Measurements from ENCODE around the gene ACTMAP. TPM values are rescaled to one million over a fixed set of nuclear protein-coding genes. Genes with fewer than 3 reads are reported as not detected.

ACTMAP gene
- total RNA-seq, 1 donor: 0.52 TPM

DNA sequence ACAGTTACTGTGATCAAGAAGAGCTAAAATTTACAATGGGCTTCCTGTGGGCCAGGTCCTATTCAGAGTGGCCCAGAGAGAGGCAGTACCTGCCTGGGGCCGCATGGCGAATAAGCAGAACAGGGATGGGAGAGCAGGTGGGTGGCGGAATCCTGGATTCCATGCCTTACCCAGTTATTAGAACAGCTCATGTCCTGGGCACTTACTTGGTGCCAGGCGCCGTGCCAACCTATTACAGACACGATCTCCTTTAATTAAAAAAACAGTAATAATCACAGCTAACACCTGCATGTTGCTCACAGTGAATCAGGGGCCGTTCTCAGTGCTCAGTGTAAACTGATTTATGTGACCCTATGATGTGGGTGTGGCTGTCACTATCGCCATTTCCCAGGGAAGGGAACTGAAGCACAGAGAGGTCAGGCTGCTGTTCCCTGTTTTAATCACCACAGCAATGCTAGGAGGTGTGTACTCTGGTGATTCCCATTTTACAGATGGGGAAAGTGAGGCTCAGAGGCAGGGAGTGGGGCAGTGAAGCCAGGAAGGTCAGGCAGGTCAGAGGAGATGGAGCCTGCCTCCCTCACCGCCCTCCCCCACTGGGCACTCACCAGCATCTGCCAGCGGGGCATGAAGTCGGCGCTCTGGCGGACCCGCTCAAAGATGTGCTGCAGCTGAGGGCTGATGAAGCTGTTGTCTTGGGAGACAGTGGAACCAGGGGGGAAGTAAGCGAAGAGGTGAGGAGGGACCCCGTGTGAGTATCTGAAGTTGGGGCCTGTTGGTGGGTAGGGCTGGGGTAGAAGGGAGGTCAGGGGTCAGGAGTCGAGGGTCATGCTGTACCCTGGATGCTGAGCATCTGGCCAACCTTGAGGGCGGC lies 45.6 kb downstream of the ACTMAP start:
- no peaks in the 10 kb centered on the region for H3K27me3 ChIP-seq (ENCODE audit: insufficient read depth, low read length)

DNA sequence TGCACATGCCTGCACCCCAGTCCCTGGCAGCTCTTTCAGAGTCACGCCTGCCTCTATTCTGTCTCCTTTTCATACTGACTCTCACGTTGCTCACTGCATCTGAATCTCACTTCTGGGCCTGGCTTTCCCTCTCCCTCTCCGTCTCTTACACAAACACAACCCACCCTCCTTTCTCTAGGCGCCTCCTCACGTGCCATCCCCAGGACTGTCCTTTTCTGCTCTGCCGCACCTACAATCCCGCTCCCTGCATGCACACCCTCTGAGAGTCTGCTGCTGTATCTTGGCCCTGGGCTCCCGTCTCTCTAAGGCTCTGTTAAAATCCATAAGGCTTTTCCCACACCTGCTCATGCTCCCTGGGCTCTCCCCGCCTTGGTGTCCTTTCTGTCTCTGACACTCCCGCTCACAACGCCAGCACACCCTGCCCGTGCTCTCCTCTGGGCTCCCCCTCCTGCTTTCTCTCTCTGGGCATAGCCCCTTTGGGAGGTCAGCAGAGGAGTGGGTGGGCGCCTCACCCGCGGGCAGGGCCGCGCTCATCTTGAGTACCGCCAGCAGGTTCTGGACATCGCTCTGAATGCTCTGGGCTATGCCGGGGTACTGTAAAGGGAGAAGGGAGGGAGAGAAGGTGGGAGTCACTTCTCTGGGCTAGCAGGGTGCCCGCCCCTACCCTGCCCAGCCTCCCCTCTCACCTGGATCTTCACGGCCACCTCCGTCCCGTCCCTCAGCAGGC lies 47.1 kb downstream of the ACTMAP start:
- no peaks in the 10 kb centered on the region for H3K9me3 ChIP-seq (ENCODE audit: low read depth, low read length)
- no peak overlapping the region for H3K4me3 ChIP-seq (ENCODE audit: low read length)
- H3K4me1 ChIP-seq (ENCODE audit: insufficient read depth, low read length): no peaks in the 10 kb centered on the region
- no peaks in the 10 kb centered on the region for H3K27me3 ChIP-seq (ENCODE audit: insufficient read depth, low read length)

More for the DNA sequence above, 45.6 kb downstream of the ACTMAP start:
- Histone ChIP-seq H3K4me1 (ENCODE audit: insufficient read depth, low read length) (no peaks in the 10 kb centered on the region), H3K4me3 (ENCODE audit: low read length) (no peak overlapping the region), H3K9me3 (ENCODE audit: low read depth, low read length) (no peaks in the 10 kb centered on the region)

DNA sequence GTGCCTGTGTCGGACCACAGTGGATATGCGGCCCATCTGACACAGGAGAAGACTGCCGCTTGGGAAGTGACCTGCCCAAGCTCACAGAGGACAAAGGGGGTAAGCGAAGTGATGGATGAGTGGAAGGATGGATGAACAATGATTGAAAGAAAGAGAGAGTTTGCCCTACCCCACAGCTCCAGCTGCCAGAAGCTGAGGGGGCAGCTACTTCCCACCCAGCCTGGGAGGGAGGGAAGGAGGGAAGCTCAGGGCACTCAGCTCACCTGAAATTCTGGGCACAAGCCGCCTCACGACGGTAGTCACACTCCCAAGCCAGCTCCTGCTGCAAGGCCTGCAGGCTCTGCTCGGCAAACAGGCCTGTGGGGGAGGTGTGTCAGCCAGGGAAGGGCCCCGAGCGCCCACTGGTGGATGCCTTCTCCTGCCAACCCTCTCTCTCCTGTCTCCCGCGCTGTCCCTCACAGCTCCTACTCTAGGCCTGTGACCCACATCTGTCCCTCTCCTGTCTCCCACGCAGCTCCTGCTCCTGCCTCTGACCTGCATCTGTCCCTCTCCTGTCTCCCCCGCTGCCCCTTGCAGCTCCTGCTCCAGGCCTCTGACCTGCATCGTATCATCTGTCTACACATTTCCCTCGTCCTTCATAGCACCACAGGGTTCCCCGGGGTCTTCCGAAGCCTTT lies 47.8 kb downstream of the ACTMAP start:
- Histone ChIP-seq H3K9me3 (ENCODE audit: low read depth, low read length) (no peaks in the 10 kb centered on the region), H3K4me1 (ENCODE audit: insufficient read depth, low read length) (no peaks in the 10 kb centered on the region), H3K4me3 (ENCODE audit: low read length) (no peak overlapping the region), H3K27me3 (ENCODE audit: insufficient read depth, low read length) (no peaks in the 10 kb centered on the region)

DNA sequence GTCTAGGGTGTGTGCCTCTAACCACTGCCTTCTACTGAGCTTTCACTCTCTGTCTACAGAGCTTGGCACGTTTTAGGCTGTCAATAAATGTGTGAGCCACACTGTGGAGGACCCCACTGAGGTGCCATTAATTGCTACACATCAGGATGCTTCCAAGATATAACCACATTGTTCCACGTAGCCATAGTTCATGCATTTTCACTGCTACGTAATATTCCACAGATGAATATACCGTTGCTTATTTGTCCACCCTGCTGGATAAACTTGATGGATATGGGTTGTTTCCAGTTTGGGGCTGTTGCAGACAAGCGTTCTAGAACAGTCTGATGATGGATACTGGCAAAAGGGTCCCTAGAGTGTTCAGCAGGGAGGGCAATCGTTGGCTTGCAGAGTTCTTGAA lies 48.5 kb downstream of the ACTMAP start:
- Histone ChIP-seq H3K9me3 (ENCODE audit: low read depth, low read length) (no peaks in the 10 kb centered on the region), H3K4me1 (ENCODE audit: insufficient read depth, low read length) (no peaks in the 10 kb centered on the region), H3K27me3 (ENCODE audit: insufficient read depth, low read length) (no peaks in the 10 kb centered on the region), H3K4me3 (ENCODE audit: low read length) (no peak overlapping the region)

DNA sequence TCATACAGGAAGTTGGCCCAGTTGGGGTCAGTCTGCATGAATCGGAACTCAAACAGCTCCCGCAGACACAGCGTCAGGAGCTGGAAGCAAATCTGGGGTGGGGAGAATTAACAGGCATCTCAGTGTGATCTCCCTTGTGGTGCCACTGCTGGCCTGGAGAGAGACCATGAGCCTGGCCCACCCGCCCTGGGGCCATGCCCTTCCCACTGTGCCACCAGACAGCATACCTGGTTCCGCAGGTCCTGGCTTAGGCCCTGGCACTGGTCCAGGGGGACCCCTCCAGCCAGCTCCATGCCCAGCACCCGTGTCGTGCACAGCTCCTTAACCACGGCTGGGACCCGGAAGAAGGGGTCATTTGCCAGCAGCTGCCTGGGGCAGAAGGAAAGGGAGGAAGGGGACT lies 50.2 kb downstream of the ACTMAP start:
- Histone ChIP-seq H3K27me3 (ENCODE audit: insufficient read depth, low read length) (no peaks in the 10 kb centered on the region), H3K4me3 (ENCODE audit: low read length) (no peak overlapping the region), H3K4me1 (ENCODE audit: insufficient read depth, low read length) (no peaks in the 10 kb centered on the region), H3K9me3 (ENCODE audit: low read depth, low read length) (no peaks in the 10 kb centered on the region)

DNA sequence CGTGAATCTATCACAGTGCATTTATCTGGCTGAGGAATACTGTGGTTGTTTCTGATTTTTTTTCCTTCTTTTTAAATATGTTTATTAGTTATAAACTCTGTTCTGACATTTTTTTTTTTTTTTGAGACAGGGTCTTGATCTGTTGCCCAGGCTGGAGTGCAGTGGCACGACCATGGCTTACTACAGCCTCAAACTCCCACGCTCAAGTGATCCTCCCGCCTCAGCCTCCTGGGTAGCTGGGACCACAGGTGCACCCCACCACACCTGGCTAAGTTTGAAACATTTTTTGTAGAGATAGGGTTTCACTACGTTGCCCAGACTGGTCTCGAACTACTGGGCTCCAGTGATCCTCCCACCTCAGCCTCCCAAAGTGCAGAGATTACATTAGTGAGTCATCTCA lies 53.3 kb downstream of the ACTMAP start:
- H3K9me3 ChIP-seq (ENCODE audit: low read depth, low read length): no peaks in the 10 kb centered on the region
- no peaks in the 10 kb centered on the region for H3K27me3 ChIP-seq (ENCODE audit: insufficient read depth, low read length)
- H3K4me1 ChIP-seq (ENCODE audit: insufficient read depth, low read length): no peaks in the 10 kb centered on the region

DNA sequence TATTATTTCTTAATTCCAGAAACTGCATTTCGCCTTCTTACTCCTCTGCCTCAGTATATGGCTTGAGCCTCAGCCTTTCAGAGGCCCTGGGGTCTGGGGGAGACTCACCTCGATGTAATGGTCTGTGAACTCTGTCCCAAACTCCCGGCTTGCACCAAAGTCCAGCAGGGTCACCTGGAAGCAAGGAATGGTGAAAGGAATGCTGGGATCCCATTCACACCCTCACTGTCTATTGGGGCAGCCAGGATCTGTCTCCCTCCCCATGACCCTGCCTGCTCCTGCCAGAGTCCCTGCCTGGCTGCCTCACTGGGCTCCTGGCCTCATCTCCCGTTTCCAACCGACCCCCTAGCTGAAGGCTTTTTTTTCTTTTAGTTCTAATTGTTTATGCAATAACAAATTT lies 54.4 kb downstream of the ACTMAP start:
- no peak overlapping the region for H3K4me3 ChIP-seq (ENCODE audit: low read length)
- no peaks in the 10 kb centered on the region for H3K27me3 ChIP-seq (ENCODE audit: insufficient read depth, low read length)
- no peaks in the 10 kb centered on the region for H3K9me3 ChIP-seq (ENCODE audit: low read depth, low read length)
- peaks cover 7% of the 10 kb centered on the region for H3K4me1 ChIP-seq (ENCODE audit: insufficient read depth, low read length)

More for the DNA sequence above, 53.3 kb downstream of the ACTMAP start:
- H3K4me3 ChIP-seq (ENCODE audit: low read length): no peak overlapping the region

DNA sequence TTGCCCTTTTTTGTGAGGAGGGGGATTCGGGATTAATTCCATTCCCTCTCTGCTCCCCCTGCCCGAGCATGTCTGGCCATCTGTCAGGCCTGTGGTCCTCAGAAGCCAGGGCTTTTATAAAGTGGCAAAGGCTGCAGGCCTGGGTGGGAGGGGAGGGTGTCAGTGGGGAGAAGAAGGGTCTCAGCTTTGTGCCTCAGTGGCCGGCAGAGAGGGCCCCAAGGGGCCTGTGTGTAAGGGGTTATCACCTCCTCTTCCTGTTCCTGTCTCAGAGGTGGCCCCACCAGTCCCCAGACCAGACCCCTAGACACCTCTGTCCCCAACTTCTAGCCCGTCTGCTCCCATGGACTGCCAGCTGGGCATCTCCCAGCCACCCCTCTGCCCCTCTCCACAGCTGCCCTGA lies 56.4 kb downstream of the ACTMAP start:
- H3K4me3 ChIP-seq (ENCODE audit: low read length): no peak overlapping the region
- H3K9me3 ChIP-seq (ENCODE audit: low read depth, low read length): no peaks in the 10 kb centered on the region
- H3K4me1 ChIP-seq (ENCODE audit: insufficient read depth, low read length): peaks cover 23% of the 10 kb centered on the region
- H3K27me3 ChIP-seq (ENCODE audit: insufficient read depth, low read length): no peaks in the 10 kb centered on the region

DNA sequence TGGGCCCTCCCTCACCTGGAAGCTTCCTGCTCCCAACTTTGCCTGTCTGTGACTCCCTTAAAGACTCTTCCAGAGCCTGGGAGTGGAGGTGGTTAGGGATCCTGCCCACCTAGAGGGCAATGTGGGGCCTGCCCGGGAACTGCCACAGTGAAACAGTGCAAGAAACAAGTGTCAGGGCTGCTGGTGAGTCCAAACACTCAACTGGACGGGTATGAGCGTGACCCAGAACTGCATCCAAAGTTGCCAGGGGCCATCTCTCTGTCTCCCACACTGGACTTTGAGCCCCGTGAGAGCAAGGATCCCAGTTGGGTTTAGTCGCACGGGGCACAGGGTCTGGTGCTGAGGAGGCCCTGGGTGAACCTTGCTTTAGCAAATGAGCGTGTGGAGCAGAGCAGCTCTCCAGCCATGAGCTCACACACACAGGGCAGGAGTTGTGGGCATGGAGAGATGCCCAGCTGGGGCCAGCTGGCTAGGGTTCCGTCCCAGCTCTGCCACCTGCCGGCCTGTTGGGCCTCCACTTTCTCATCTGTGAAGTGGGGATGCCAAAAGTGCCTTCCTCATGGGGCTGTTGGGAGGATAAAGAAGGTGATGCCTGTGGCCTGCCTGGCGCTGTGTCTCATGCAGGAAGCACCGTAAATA lies 57.0 kb downstream of the ACTMAP start:
- H3K4me3 ChIP-seq (ENCODE audit: low read length): no peak overlapping the region

DNA sequence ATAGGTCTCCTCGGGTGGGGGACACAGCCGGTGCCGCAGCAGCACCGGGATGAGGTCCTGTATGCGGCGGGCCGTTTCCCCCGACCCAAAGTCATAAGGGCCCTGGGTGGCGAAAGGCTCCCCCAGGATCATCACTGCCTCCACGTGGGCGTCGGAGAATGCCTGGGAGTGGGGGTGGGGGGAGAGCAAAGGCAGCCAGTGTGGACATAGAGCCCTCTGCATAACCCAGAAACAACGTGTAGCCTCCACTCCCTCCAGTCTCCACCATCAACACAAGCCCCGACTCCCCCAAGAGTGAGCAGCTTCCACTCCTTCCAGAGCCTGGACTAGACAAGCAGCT lies 58.1 kb downstream of the ACTMAP start:
- Histone ChIP-seq H3K4me1 (ENCODE audit: insufficient read depth, low read length) (peaks cover 30% of the 10 kb centered on the region), H3K27me3 (ENCODE audit: insufficient read depth, low read length) (no peaks in the 10 kb centered on the region), H3K9me3 (ENCODE audit: low read depth, low read length) (no peaks in the 10 kb centered on the region), H3K4me3 (ENCODE audit: low read length) (no peak overlapping the region)

More for the DNA sequence above, 57.0 kb downstream of the ACTMAP start:
- Histone ChIP-seq H3K4me1 (ENCODE audit: insufficient read depth, low read length) (peaks cover 29% of the 10 kb centered on the region), H3K9me3 (ENCODE audit: low read depth, low read length) (no peaks in the 10 kb centered on the region), H3K27me3 (ENCODE audit: insufficient read depth, low read length) (no peaks in the 10 kb centered on the region)

DNA sequence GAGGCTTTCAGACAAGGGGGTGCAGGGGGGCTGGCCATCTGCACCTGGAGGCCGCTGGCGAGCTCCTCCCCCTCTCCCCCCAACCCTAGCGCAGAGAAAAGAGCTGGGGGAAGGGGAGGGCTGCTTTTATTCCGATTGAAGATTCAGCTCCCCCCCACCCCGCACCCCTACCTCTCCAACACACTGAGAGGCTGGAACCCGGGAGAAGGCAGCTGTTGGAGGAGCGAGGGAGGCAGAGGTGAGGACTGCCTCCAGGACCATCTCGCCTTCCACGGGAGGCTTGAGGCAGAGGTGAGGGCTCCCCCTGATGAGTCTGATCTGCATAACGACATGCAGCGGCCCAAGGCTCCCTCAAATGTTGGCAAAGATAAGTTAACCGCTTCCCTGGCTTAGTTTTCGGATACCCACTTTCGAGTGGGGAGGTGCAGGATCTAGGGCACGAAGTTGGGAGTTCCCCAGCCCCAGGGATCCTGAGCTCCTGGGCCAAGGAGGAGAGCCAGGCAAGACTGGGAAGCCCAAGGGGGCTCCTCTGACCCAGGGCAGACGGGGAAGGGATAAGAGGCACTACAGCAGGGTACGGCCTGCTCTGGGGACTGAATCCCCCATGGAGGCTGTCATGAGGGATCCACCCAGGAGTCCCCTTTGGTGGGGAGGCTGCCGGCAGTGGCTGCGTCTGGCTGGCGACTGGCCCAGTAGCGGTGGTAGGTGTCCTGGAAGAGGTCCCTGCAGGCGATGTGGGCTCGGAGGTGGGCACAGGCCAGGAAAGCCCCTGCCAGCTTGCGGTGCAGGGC lies 58.7 kb downstream of the ACTMAP start:
- no peaks in the 10 kb centered on the region for H3K9me3 ChIP-seq (ENCODE audit: low read depth, low read length)
- H3K27me3 ChIP-seq (ENCODE audit: insufficient read depth, low read length): no peaks in the 10 kb centered on the region
- no peak overlapping the region for H3K4me3 ChIP-seq (ENCODE audit: low read length)
- peaks cover 35% of the 10 kb centered on the region for H3K4me1 ChIP-seq (ENCODE audit: insufficient read depth, low read length)

Other genes with a start within 250 kb of the ACTMAP start
- 55.9 TPM for gene SHKBP1, start 173.6 kb downstream of the ACTMAP start, total RNA-seq
- gene LTBP4, start 149.1 kb downstream of the ACTMAP start, total RNA-seq: 16.2 TPM
- 3.1 TPM for gene NUMBL, start 59.8 kb downstream of the ACTMAP start, total RNA-seq
- 11.9 TPM for gene COQ8B, start 33.6 kb downstream of the ACTMAP start, total RNA-seq
- 6.7 TPM for gene ITPKC, start 33.4 kb downstream of the ACTMAP start, total RNA-seq
- 26.2 TPM for gene SNRPA, start 726 bp upstream of the ACTMAP start, total RNA-seq
- gene MIA, start 25.0 kb upstream of the ACTMAP start, total RNA-seq: not detected
- 9.6 TPM for gene RAB4B, start 27.8 kb upstream of the ACTMAP start, total RNA-seq
- gene EGLN2, start 48.7 kb upstream of the ACTMAP start, total RNA-seq: 52.7 TPM
- gene CYP2A6, start 100.0 kb upstream of the ACTMAP start, total RNA-seq: not detected
- not detected for gene CYP2A7, start 131.8 kb upstream of the ACTMAP start, total RNA-seq
- gene CYP2B6, start 240.8 kb upstream of the ACTMAP start, total RNA-seq: not detected

All from mononuclear cell (primary cell).